ENCODE measurements around the gene BCKDHB. TPM values are rescaled to one million over a fixed set of nuclear protein-coding genes. Genes with fewer than 3 reads are reported as not detected.

BCKDHB gene
- total RNA-seq, 4 donors from 2014 or later, result 12.0 to 32.4 (median 20.6) TPM

- no peak for ATAC-seq
- no peaks in the 10 kb centered on the region for H3K27me3 ChIP-seq
- no peaks in the 10 kb centered on the region for H3K36me3 ChIP-seq
- no peak overlapping the region for H3K27ac ChIP-seq
- H3K4me1 ChIP-seq, result no peaks in the 10 kb centered on the region
- no peaks in the 10 kb centered on the region for H3K9me3 ChIP-seq
- TF ChIP-seq EP300 (IDR thresholded peaks at IDR 0.05), result no peak
- TF ChIP-seq POLR2AphosphoS5 (IDR thresholded peaks at IDR 0.05), result no peak
- no peak for TF ChIP-seq CTCF (IDR thresholded peaks at IDR 0.05)
- no peak for TF ChIP-seq POLR2A (IDR thresholded peaks at IDR 0.05)
- H3K4me3 ChIP-seq, result no peak overlapping the region
Measured at GRCh38 chr6:80091506-80091905, 15.0 kb upstream of the BCKDHB start.

GRCh38 chr6:80094017-80094416 lies 12.5 kb upstream of the BCKDHB start:
- no peaks in the 10 kb centered on the region for H3K36me3 ChIP-seq
- H3K9me3 ChIP-seq, result no peaks in the 10 kb centered on the region
- TF ChIP-seq POLR2AphosphoS5 (IDR thresholded peaks at IDR 0.05) (no peak), POLR2A (IDR thresholded peaks at IDR 0.05) (no peak), CTCF (IDR thresholded peaks at IDR 0.05) (peak; percentile 21 to 52 (median 45)), EP300 (IDR thresholded peaks at IDR 0.05) (no peak)
- no peaks in the 10 kb centered on the region for H3K4me1 ChIP-seq
- H3K4me3 ChIP-seq, result no peak overlapping the region
- H3K27ac ChIP-seq, result no peak overlapping the region
- no peaks in the 10 kb centered on the region for H3K27me3 ChIP-seq
- 3 to 21% methylated on average over 2 of the region's 2 CpGs for WGBS, 2 donors (ENCODE audit: low coverage in 1 of 2)
- ATAC-seq, result no peak

- TF ChIP-seq EP300 (IDR thresholded peaks at IDR 0.05), result no peak
- TF ChIP-seq POLR2AphosphoS5 (IDR thresholded peaks at IDR 0.05), result no peak
- no peak for TF ChIP-seq POLR2A (IDR thresholded peaks at IDR 0.05)
- no peak for TF ChIP-seq CTCF (IDR thresholded peaks at IDR 0.05)
- H3K27ac ChIP-seq, result no peak overlapping the region
- no peak overlapping the region for H3K4me3 ChIP-seq
- H3K4me1 ChIP-seq, result no peaks in the 10 kb centered on the region
- no peaks in the 10 kb centered on the region for H3K36me3 ChIP-seq
- no peaks in the 10 kb centered on the region for H3K27me3 ChIP-seq
- H3K9me3 ChIP-seq, result no peaks in the 10 kb centered on the region
- WGBS, 2 donors (ENCODE audit: low coverage in 1 of 2), result 20 to 34% methylated on average over 1 to 2 of the region's 3 CpGs
- no peak for ATAC-seq
Measured at GRCh38 chr6:80095600-80095999, 10.9 kb upstream of the BCKDHB start.

- Histone ChIP-seq H3K36me3 (no peaks in the 10 kb centered on the region), H3K27ac (no peak overlapping the region), H3K4me3 (no peak overlapping the region), H3K4me1 (no peaks in the 10 kb centered on the region), H3K9me3 (no peaks in the 10 kb centered on the region), H3K27me3 (no peaks in the 10 kb centered on the region)
- TF ChIP-seq POLR2A (IDR thresholded peaks at IDR 0.05) (no peak), EP300 (IDR thresholded peaks at IDR 0.05) (no peak), CTCF (IDR thresholded peaks at IDR 0.05) (no peak), POLR2AphosphoS5 (IDR thresholded peaks at IDR 0.05) (no peak)
- no peak for ATAC-seq
Measured at GRCh38 chr6:80098392-80098791, 8.1 kb upstream of the BCKDHB start.

- no peak overlapping the region for H3K4me3 ChIP-seq
Measured at GRCh38 chr6:80104520-80104919, 2.0 kb upstream of the BCKDHB start.

More at GRCh38 chr6:80104520-80104919, 2.0 kb upstream of the BCKDHB start:
- H3K4me1 ChIP-seq, result peaks cover 0 to 31% (median 0%) of the 10 kb centered on the region in 3 donors
- no peaks in the 10 kb centered on the region for H3K27me3 ChIP-seq
- H3K9me3 ChIP-seq, result no peaks in the 10 kb centered on the region
- H3K27ac ChIP-seq, result no peak overlapping the region
- TF ChIP-seq EP300 (IDR thresholded peaks at IDR 0.05), result no peak
- TF ChIP-seq POLR2AphosphoS5 (IDR thresholded peaks at IDR 0.05), result no peak
- no peak for TF ChIP-seq POLR2A (IDR thresholded peaks at IDR 0.05)
- no peak for TF ChIP-seq CTCF (IDR thresholded peaks at IDR 0.05)
- no peaks in the 10 kb centered on the region for H3K36me3 ChIP-seq
- no peak for ATAC-seq
